ENCODE results near the gene SMIM32. TPM values are rescaled to one million over a fixed set of nuclear protein-coding genes. Genes with fewer than 3 reads are reported as not detected.

The SMIM32 gene
- total and polyA plus RNA-seq, 4 donors = 0.48 TPM; not detected in 3

- no peak overlapping the region for H3K9ac ChIP-seq (ENCODE audit: insufficient read depth in 1 of 2, low read length in 2 of 2)
- H3K27me3 ChIP-seq (ENCODE audit: control insufficient read depth in 3 of 3, insufficient read depth in 3 of 3, low read length in 2 of 3) = no peaks in the 10 kb centered on the region
- H3K27ac ChIP-seq (ENCODE audit: low read depth in 1 of 2, low read length in 1 of 2) = no peak overlapping the region
- ATAC-seq (ENCODE audit: insufficient read depth, low FRiP score) = no peak
- H3K9me3 ChIP-seq (ENCODE audit: control insufficient read depth in 4 of 4, insufficient read depth in 3 of 4, low read length in 3 of 4) = no peaks in the 10 kb centered on the region
- no peak overlapping the region for H3K4me3 ChIP-seq
- 97 to 98% methylated on average over 2 of the region's 2 CpGs for WGBS, 2 donors
- no peak for TF ChIP-seq CTCF (IDR thresholded peaks at IDR 0.05; ENCODE audit: control extremely low read depth, extremely low read depth)
- H3K36me3 ChIP-seq (ENCODE audit: control insufficient read depth in 4 of 4, insufficient read depth in 4 of 4, low read length in 4 of 4) = peaks cover 4 to 28% (median 19%) of the 10 kb centered on the region in 4 donors
- peaks cover 0 to 33% (median 0%) of the 10 kb centered on the region in 5 donors for H3K4me1 ChIP-seq (ENCODE audit: control insufficient read depth in 5 of 5, insufficient read depth in 5 of 5, low read length in 5 of 5)
- DNase-seq = no peak
These were observed 37.9 kb downstream of the SMIM32 start for GRCh38 chr5:136155078-136155477.

- Histone ChIP-seq H3K36me3 (ENCODE audit: control insufficient read depth in 4 of 4, insufficient read depth in 4 of 4, low read length in 4 of 4) (peaks cover 4 to 28% (median 19%) of the 10 kb centered on the region in 4 donors), H3K9me3 (ENCODE audit: control insufficient read depth in 4 of 4, insufficient read depth in 3 of 4, low read length in 3 of 4) (no peaks in the 10 kb centered on the region)
- no peak for ATAC-seq (ENCODE audit: insufficient read depth, low FRiP score)
These were observed 39.3 kb downstream of the SMIM32 start for GRCh38 chr5:136153581-136154236.

GRCh38 chr5:136149891-136150290 is 43.1 kb downstream of the SMIM32 start:
- TF ChIP-seq CTCF (IDR thresholded peaks at IDR 0.05; ENCODE audit: control extremely low read depth, extremely low read depth) = no peak
- ATAC-seq (ENCODE audit: insufficient read depth, low FRiP score) (no peak), DNase-seq (no peak)
- 17 to 37% methylated on average over 1 of the region's 1 CpG for WGBS, 2 donors
- peaks cover 4 to 12% (median 8%) of the 10 kb centered on the region in 4 donors for H3K36me3 ChIP-seq (ENCODE audit: control insufficient read depth in 4 of 4, insufficient read depth in 4 of 4, low read length in 4 of 4)
- no peak overlapping the region for H3K9ac ChIP-seq (ENCODE audit: insufficient read depth in 1 of 2, low read length in 2 of 2)
- no peak overlapping the region for H3K27ac ChIP-seq (ENCODE audit: low read depth in 1 of 2, low read length in 1 of 2)
- no peaks in the 10 kb centered on the region for H3K27me3 ChIP-seq (ENCODE audit: control insufficient read depth in 3 of 3, insufficient read depth in 3 of 3, low read length in 2 of 3)
- no peak overlapping the region for H3K4me3 ChIP-seq
- no peaks in the 10 kb centered on the region for H3K9me3 ChIP-seq (ENCODE audit: control insufficient read depth in 4 of 4, insufficient read depth in 3 of 4, low read length in 3 of 4)
- H3K4me1 ChIP-seq (ENCODE audit: control insufficient read depth in 5 of 5, insufficient read depth in 5 of 5, low read length in 5 of 5) = peaks cover 0 to 31% (median 0%) of the 10 kb centered on the region in 5 donors

More at GRCh38 chr5:136153581-136154236, 39.3 kb downstream of the SMIM32 start:
- Histone ChIP-seq H3K9ac (ENCODE audit: insufficient read depth in 1 of 2, low read length in 2 of 2) (no peak overlapping the region), H3K27me3 (ENCODE audit: control insufficient read depth in 3 of 3, insufficient read depth in 3 of 3, low read length in 2 of 3) (no peaks in the 10 kb centered on the region), H3K4me3 (no peak overlapping the region), H3K4me1 (ENCODE audit: control insufficient read depth in 5 of 5, insufficient read depth in 5 of 5, low read length in 5 of 5) (peaks cover 0 to 33% (median 0%) of the 10 kb centered on the region in 5 donors), H3K27ac (ENCODE audit: low read depth in 1 of 2, low read length in 1 of 2) (no peak overlapping the region)
- TF ChIP-seq CTCF (IDR thresholded peaks at IDR 0.05; ENCODE audit: control extremely low read depth, extremely low read depth) = no peak
- DNase-seq = no peak
- 96% methylated on average over 11 of the region's 11 CpGs for WGBS, 2 donors

Data from lung (tissue), 12 donors.